ENCODE measurements around the gene FTSJ3.

GRCh38 chr17:63820963-63821561 is 6.4 kb downstream of the FTSJ3 start:
- TF ChIP-seq ESRRA (IDR thresholded peaks at IDR 0.05; ENCODE audit: borderline replicate concordance, low read length) (no peak), CTCF (IDR thresholded peaks at IDR 0.05) (no peak), RCOR1 (IDR thresholded peaks at IDR 0.05; ENCODE audit: low read depth, low read length) (no peak), ZFP36 (IDR thresholded peaks at IDR 0.05; ENCODE audit: borderline replicate concordance, partially characterized antibody) (no peak), RNF2 (IDR thresholded peaks at IDR 0.05; ENCODE audit: borderline replicate concordance, low read depth) (no peak), REST (IDR thresholded peaks at IDR 0.05) (no peak), SMC3 (IDR thresholded peaks at IDR 0.05) (no peak)
